Endometrium (tissue), 2 donors: ENCODE results near the gene MAEL.

Experiments
- FAIRE-seq: peaks from 2 replicates; lab custom pipeline; 2012; peaks lifted over from hg19 to GRCh38; lab: Jason Lieb, UNC
- donor health status: control.
- donor health status: control.

Gene MAEL

DNA sequence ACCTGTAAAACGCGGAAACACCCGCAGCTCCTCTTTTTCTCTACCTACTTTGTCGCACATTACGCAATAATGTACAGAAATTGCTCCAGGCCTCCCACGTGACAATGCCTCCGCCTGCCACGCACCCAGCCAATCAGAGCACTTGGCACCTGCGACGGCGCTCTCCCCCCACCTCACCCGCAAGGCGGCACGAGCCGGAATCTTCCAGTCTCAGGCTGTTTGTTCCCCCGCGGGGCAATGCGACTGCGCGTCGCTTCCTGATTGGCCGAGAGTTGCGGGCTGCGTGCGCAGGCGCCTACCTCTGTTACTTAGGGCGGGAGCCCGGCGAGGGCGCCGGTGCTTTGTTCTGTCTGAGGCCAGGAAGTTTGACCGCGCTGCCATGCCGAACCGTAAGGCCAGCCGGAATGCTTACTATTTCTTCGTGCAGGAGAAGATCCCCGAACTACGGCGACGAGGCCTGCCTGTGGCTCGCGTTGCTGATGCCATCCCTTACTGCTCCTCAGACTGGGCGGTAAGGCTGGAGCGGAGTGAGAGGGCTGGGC lies at the start of gene MAEL:
TSS of gene MAEL (plus strand) at position 307 of the 542 bp plus-strand sequence. CDS start at position 380, 73 bp downstream.
- no peak for FAIRE-seq

DNA sequence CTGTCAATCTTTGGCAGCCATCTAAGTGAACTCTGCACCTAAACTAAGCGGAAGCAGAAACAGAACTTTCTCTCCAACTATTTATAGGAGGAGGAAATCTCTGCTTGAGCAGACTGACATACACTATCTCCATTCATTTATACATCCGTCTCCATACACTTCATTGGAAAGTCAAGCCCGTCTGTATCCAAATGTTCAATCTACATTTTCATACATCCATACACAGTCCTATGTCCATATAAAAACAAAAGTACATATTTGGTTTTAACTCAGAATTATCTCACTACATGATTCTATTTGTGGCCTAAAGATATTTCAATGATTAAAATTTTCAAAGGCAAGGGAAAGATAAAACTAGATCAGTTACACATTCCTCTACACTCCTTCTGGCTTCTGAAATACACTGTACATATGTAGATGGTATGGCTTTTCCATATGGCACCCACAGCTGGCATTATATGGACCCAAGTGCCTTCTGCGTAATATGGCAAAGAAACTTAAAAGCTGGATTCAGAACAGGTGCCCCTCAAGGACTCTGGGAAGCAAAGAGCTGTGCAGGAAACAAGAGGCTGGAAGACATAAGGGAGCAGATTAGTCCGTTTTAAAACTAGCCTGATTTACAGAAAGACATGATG lies 49.2 kb upstream of the MAEL start:
- FAIRE-seq, result no peak

DNA sequence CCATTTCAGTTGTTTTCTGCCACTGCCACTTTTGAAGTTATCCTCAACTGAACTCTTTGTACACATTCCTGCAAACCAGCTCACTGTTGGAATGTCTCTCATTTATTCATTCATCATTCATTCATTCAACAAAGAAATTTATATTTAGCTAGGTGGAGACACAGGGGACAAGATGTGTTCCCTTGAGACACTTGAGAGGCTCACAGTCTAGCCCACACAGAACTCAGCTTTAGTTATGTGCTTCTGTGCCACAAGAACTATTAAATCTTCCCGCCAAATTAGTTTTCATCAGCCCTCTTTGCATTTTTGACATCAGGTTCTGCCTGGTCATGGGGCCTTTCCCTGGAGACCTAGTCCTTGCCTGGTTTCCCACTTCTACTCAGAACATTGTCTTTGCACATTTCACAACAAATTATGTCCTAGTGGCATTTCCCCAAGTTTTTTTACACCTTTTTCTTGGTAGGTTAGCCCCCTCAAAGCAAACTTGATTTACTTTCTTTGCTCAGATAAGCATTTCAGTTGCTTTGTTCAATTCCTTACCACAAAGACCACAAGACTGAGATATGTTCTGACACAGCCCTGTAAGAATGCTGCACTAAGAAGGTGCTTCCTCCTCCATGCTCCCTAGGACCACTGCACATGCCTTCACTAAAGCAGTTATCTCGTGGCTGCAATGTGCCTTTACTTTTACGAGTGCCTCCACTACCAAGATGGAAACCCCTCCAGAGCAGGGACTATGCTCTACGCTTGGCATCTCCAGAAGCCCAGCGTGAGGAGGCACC lies 44.7 kb upstream of the MAEL start:
- FAIRE-seq, result no peak

DNA sequence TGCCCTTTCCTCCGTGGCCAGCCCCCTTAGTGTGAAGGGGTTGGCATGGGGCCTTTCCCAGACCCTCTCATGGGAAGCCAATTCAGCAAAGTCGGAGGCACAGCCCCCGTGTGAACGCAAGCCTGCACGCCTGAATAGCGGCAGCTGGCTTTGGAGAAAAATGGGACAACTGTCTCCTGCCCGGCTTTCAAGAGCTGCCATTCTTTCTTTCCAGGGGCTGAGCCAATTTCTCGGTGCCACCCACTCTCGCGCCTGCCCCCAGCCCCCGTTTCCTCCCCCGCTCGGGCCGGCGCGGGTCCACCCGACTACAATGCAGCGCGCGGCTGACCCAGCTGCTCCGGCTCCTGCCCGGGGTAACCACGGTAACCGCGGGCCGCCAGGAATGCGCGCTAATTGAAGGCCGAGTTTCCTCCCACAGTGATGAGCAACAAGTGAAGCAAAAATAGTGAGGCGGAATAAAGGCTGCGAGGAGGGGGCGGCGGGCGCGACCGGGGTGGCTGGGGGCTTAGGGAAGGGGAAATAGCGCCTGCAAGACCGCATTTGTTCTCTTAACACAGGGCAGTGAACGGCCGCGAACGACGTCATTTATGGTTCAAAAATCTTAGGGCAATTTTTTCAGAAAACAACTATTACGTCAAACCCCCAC lies 41.6 kb upstream of the MAEL start:
- no peak for FAIRE-seq

DNA sequence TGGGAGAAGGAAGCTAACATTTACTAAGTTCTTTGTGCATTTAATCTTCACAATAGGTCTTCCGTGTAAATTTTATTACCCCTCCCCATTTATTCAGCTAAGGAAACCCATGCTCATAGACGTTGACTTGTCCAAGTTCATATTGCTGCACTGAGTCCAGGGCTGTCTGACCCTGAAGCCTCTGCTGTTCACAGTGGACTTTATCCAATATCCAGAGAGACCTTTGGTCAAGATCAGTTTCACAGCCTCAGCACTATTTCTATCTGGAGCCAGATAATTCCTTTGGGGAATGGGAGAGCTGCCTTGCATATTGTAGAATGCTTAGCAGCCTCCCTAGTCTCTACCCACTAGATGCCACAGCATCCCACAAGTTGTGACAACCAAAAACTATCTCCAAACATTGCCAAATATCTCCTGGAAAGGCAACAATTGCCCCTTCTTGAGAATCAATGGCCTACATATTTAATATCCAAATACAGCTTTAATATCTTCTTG lies 40.2 kb upstream of the MAEL start:
- FAIRE-seq, result no peak

DNA sequence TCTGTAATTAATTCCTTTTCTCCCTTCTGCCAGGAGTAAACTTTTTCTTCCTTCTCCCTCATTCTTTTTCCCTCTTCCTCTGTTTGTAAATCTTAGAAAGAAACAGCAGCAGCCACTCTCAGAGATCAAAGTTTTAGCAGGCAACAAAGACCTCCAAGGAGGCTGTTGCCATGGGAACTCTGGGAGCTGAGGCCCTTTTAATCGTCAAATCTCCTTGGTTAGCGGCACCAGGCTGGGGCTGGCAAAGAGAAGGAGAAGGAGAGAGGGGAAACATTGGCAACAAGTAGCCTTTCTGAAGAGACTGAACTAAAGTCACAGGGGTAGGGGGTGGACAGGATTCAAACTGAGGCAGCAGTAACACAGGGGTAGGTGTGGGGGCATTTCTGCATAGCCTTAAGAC lies 38.9 kb upstream of the MAEL start:
- FAIRE-seq, result no peak

DNA sequence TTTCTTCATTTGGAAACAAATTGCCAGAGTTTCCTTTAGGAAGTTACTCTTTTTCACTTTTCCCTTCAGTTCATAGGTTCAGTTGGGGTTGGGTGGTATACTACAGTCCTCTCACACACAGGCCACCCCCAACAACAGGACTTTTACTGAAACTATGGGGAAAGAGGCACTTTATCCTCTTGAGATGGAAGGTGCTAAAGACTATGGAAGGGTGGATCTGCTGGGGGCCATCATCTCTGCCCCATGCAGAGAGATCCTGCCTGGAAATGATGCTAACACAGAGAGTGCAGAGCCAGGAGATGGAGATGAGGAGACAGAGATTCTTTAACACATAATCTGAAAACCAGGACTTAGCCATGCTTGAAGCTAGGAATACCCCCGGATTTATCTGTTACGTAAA lies 38.0 kb upstream of the MAEL start:
- no peak for FAIRE-seq

DNA sequence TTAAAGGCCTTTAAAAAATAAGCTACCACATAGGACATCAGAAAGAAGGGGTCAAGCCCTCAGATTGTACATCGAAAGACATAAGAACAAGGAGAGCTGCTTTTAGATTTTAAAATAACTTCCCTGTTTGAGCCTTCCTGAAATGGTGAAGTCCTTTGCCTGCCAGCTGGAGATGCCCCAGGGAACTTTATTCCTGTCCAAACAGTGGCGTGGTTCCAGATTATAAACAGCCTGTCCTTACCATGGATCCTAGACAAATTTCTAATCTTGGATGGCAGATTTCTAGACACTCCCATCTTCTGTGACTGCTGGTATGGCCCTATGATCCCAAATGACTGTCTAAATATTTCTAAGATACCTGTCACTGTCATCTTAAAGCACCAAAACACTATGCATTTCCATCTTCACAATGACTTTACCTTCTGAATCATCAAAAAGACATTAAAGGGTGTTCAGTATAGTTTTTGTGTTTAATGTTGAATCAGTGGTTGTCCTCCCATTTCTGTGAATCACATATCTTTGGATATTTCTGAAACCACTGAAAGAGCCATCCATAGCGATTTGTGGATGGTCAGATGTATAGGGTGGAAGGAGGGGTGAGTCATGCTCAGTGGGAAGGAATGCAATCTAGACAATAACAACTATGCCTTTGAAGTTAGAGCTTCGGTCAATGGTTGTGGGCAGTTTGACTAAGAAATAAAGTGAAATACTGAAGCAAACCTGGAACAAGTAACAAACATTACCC lies 36.9 kb upstream of the MAEL start:
- FAIRE-seq, result no peak

DNA sequence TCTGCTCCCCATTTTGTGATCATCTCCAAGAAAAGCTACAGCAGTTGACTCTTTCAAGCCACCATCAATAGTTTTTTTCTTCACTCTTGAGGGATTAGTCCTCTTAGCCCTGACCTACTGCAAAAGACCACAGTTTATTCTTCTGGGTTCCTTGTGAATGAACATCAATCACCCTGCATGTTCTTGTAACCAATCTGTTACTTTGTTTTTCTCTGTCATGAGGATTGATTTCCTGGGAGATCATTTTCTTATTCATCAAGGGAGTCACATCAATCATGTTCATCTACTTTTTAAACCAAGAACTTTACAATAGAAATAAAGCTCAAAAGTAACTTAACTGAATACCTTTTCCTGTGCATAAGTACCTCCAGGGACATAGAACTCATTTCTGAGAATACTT lies 35.6 kb upstream of the MAEL start:
- FAIRE-seq, result no peak

DNA sequence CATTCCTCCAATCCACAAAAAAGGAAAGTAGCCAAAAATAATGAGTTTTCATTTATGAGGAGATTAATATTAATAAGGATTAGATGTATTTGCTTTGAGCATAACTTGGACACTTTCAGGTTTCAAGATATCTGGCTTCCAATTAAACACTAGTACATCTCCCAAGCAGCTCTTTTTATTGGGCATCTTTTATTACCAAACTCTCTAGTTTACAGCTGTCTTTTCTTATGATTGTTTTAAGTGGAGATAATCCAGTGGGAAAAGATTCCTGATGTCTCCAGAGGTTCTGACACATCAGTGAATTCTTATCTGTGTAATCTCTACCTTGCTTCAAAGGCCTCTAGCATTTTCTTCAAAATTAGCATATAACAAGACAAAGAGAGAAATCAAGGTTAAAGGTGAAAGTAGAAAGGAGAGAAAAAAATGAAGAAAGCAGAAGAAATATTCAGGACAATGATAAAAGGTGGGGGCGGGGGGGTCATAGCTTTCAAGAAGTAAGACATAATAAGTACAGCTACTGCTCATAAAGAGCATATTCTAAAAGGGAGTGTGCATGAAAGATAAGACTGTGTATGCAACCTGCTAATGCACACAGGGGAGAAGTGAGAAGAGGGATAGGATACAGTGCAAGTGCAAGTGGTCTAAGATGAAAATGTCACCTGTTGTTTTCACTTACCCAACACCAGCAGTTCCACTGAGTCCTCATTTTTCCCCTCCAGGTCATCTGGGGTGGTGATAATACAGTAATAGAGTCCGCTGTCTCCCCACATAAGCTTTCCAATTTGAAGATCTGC lies 32.8 kb upstream of the MAEL start:
- no peak for FAIRE-seq

DNA sequence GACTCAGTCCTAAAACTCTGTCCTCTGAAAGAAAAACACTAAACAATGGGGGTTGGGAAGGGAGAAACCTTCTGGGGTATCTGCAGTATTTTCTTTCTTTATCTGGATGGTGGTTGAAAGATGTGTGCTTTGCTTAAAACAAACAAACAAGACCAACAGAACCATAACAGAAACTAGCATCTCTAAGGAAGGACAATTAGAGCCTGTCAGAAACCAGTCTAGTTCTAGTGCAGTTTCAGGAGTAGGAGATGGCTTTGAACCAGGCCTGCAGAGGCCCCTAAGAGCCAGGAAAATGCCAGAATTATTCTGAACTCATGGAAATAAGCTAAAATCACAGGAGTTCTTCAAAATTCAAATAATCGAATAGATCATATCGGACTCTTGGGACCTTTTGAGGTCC lies 32.2 kb upstream of the MAEL start:
- FAIRE-seq, result no peak

DNA sequence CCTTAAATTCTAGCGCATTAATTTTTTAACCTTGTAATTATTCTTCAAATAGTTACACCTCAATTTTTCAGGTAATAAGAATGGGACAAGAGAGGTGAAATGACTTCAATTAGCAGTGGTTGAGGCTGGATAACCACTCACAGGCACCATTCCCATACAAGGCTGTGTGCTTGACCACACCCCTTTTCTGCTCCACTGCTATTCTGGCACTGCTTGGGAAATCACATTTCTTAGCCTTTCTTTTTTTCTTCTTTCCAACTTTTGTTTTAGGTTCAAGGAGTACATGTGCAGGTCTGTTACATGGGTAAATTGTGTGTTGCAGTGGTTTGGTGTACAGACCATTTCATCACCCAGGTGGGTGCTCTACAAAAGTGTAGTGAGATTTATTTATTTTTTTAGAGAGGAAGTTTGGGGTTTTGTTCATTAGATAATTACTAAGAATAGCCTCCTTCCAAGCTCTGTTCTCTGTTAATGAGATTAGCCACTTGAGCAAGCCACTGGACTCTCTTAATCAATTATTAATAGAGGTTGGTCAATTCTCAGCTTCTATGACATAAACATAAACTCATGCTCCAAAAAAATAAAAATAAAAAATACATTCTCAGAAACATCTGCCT lies 28.1 kb upstream of the MAEL start:
- FAIRE-seq, result no peak

DNA sequence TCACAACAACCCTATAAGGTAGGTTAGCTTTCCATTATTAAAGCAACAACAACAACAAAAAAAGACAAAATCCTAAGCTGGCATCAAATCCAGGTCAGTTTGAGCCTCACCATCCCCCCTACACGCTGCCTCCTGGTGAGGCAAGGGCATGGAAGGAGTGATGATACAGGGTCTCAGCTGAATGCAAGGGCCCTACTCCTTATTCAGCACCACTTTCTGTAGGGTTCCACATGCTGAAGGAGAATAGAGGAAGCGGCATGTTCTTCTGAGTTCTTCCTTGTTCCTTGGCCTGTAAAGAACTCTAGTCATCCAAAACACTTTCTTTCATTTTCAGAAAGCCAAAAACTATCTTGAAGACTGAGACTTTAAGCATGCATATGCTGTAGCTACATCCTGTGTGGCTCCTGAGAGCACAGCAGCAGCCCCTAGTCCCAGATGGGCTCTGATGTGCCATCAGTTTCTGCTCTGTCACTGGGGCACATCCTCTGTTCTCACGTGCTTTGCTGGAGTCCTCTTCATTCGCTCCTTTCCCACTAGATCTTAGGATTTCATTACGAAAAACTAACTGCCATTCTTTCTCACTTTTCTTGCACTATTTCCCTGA lies 19.9 kb upstream of the MAEL start:
- FAIRE-seq, result no peak

DNA sequence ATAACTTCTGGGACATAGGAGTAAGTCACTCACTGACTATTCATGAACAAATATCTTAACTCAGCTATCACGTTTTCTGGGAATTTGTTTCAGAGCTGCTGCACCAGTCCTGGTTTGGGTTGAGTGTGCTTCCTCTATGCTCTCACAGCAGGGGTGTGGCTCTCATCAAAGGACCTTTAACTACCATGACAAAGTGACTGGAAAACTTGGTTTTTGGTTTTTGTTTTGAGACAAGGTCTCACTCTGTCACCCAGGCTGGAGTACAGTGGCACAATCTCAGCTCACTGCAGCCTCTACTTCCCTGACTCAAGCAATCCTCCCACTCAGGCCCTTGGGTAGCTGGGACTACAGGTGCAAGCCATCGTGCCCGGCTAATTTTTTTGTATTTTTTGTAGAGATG lies 17.8 kb upstream of the MAEL start:
- no peak for FAIRE-seq

DNA sequence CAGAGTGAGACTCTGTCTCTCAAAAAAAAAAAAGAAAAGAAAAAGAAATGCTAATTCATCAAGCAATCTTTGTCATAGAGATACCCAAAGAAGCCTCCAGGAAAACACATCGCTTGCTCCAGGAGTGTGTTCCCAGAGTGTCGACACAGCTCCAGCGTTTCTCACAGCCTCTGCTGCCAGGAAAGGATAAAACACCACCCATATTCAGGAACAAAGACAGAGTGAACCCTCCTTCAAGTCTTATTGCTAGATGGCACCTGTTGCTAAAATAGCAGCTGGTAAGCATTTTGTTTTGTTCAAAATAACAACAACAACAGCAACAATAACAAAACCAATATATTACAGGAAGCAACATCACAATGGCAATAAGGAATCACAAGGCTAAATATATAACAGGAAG lies 16.9 kb upstream of the MAEL start:
- no peak for FAIRE-seq

DNA sequence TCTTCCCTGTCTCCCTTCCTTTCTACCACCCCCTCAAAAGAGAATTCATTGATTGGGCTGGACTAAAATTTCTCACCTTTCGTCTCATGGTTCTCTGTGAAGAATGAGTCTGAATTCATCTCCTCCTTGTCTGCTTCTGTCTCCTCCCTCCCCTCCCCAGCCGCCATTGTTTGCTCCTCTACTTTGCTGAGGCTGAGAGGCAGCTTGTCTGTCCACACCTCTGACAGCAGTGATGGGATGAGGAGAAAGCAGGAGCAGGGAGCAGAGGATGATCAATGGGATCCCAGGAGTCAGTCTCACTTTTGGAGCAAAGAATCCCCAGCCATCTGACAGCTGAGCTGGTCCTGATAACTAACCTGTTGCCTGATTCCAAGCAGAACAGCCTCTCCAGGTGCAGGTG lies 16.3 kb upstream of the MAEL start:
- no peak for FAIRE-seq

DNA sequence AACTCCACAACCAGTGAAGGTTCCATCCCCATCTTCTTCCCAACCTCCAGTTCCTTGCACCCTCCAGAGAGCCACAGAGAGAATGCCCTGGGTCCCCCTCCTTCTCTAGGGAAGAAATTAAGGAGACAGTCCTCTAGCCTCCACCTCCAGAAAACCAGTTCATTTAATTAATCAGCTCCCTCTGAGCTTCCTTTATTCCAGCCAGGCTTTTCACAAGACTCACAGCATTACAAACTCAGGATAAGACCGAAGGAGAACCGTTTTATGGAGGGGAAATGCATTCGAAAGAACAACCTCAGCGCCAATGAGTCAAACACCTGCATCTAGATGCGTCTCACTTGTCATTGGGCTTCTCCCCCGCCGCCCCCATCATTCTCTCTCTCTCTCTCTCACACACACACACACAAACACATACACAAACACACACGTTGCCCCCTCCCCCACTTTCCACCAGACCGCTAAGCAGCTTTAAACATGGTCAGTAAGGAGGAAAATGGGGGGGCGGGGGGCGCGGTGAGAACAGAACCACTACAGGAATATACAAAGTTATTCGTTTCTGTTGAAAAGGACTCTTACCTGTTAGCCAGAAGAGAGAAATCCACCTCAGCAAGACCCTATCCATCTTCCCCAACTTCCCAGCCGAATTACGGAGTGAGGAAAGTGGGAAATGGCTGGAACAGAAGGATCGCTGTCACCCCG lies 14.3 kb upstream of the MAEL start:
- no peak for FAIRE-seq

DNA sequence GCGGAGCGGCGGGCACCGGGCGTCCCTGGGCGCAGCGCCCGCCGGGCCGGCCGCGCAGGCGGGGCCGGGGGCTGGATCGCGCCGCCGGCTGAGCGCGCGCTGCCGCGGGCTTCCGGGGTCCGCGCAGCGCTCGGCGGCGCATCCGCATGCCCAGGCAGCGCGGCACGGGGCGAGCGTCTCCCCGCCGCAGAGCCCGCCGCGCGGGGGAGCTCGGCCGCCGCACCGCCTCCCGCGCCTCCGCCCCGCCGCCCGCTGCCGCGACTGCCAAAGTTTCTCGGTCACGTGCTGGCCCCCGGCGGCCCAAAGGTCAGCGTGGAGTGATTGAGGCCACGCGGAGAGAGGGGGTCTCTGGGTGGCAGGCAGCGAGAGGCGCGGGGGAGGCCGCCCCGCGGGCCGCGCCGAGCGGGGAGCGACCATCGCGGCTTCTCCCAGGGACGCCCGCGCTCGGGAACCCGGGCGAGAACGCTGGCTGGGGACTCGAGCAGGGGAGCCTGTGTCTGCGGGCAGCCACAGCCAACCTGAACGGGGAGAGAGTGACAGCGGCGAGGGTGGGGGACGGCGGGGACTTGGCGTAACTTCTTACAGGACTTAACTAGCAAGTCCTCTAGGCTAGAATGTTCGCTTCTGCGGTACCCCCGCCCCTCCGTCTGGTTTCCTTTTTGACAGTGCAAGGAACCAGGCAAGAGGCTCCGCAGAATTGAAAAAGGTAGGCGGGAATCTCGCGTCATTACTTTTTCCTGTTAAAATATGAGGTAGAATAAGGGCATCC lies 13.5 kb upstream of the MAEL start, which contains the start of gene ILDR2:
TSS of gene ILDR2 (minus strand) at position 180 of the 769 bp plus-strand sequence. CDS start 272 bp downstream, outside the sequence.
- FAIRE-seq, result no peak

DNA sequence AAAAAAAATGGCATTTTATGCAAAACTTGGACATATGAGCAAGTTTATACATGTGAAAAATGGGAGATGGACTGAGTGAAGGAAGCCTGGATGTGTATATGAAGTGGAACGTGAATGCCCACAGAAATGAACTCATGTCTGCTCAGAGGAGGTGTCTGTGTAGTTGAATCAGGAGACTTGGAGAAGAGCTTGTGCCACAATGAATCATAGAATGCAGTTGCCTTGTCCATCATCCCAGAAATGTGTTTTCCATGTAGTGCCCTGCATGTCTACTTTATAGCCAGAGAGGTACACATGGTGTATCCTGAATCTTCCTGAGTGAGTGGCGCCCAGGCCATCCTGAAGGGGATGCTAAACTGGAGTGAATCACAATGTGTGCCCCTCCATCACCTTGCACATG lies 11.1 kb upstream of the MAEL start:
- no peak for FAIRE-seq
